Parathyroid adenoma (tissue), 2 donors: ENCODE data around the gene SEMA4A.

ENCODE experiments used
- H2AFZ ChIP-seq: fragments of 300-600 bp; sonication (generic); one replicate; pipeline ENCODE4 v1.7.0; 2017; ENCODE audit warnings: antibody characterized with exemption, mild to moderate bottlenecking
- H3K27ac ChIP-seq: fragments of 300-600 bp; sonication (generic); one replicate; pipeline ENCODE4 v1.7.0; 2017
- H3K27me3 ChIP-seq: fragments of 300-600 bp; sonication (generic); one replicate; pipeline ENCODE4 v1.7.0; 2017; ENCODE audit warnings: low read length; ENCODE audit not compliant: control insufficient read depth, insufficient read depth
- H3K36me3 ChIP-seq: fragments of 300-600 bp; sonication (generic); one replicate; pipeline ENCODE4 v1.7.0; 2017; ENCODE audit warnings: low read length; ENCODE audit not compliant: control insufficient read depth, insufficient read depth
- H3K4me1 ChIP-seq: fragments of 300-600 bp; sonication (generic); one replicate; pipeline ENCODE4 v1.7.0; 2017; ENCODE audit warnings: control low read depth
- H3K4me2 ChIP-seq: fragments of 300-600 bp; sonication (generic); one replicate; pipeline ENCODE4 v1.7.0; 2017; ENCODE audit warnings: low read length
- H3K4me3 ChIP-seq: fragments of 300-600 bp; sonication (generic); one replicate; pipeline ENCODE4 v1.7.0; 2017; ENCODE audit warnings: low read depth, low read length
- H3K79me2 ChIP-seq: fragments of 300-600 bp; sonication (generic); one replicate; pipeline ENCODE4 v1.7.0; 2017; ENCODE audit warnings: control low read depth
- H3K9ac ChIP-seq: fragments of 300-600 bp; sonication (generic); one replicate; pipeline ENCODE4 v1.7.0; 2017; ENCODE audit warnings: mild to moderate bottlenecking
- H3K9me3 ChIP-seq: fragments of 300-600 bp; sonication (generic); one replicate; pipeline ENCODE4 v1.7.0; 2017; ENCODE audit warnings: low read length; ENCODE audit not compliant: control insufficient read depth
- TF ChIP-seq, protein P1 (sequence below): fragments of 300-600 bp; sonication (generic); IDR thresholded peaks from one replicate; pipeline ENCODE4 v1.7.0; 2017; ENCODE audit warnings: antibody characterized with exemption, mild to moderate bottlenecking
- donor health status: primary hyperparathyroidism.

Gene SEMA4A

GRCh38 chr1:156164125-156164831, 10.9 kb downstream of the SEMA4A start:
- H3K4me2 ChIP-seq = no peak overlapping the region
- TF ChIP-seq, protein P1, sequence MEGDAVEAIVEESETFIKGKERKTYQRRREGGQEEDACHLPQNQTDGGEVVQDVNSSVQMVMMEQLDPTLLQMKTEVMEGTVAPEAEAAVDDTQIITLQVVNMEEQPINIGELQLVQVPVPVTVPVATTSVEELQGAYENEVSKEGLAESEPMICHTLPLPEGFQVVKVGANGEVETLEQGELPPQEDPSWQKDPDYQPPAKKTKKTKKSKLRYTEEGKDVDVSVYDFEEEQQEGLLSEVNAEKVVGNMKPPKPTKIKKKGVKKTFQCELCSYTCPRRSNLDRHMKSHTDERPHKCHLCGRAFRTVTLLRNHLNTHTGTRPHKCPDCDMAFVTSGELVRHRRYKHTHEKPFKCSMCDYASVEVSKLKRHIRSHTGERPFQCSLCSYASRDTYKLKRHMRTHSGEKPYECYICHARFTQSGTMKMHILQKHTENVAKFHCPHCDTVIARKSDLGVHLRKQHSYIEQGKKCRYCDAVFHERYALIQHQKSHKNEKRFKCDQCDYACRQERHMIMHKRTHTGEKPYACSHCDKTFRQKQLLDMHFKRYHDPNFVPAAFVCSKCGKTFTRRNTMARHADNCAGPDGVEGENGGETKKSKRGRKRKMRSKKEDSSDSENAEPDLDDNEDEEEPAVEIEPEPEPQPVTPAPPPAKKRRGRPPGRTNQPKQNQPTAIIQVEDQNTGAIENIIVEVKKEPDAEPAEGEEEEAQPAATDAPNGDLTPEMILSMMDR = no peak
- no peak overlapping the region for H2AFZ ChIP-seq
- H3K36me3 ChIP-seq = no peaks in the 10 kb centered on the region
- no peak overlapping the region for H3K9ac ChIP-seq
- H3K27me3 ChIP-seq = no peaks in the 10 kb centered on the region
- no peak overlapping the region for H3K4me3 ChIP-seq
- no peak overlapping the region for H3K27ac ChIP-seq
- no peaks in the 10 kb centered on the region for H3K79me2 ChIP-seq
- H3K9me3 ChIP-seq = no peaks in the 10 kb centered on the region
- peaks cover 4% of the 10 kb centered on the region for H3K4me1 ChIP-seq

DNA sequence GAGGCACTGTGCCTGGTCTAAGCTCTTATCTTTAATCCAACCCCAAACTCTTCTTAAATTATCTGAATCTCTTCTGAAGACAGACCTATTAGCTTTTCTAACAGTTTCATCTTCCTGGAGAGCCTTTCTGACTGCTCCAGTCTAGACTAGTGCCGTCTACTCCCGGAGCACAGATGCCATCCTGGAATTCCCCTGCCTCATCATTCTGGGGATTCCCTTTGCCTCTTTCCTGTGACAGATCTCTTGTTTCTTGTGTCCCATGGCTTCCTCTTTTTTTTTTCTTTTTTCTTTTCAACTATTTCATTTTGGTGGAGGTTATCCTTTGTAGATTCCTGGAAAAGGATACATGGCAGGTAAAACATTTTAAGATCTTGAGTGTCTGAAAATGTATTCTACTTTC, 11.7 kb downstream of the SEMA4A start:
- Histone ChIP-seq H3K27me3 (no peaks in the 10 kb centered on the region), H3K9me3 (no peaks in the 10 kb centered on the region), H2AFZ (no peak overlapping the region), H3K4me1 (peaks cover 4% of the 10 kb centered on the region), H3K79me2 (no peaks in the 10 kb centered on the region), H3K9ac (no peak overlapping the region), H3K4me2 (no peak overlapping the region), H3K4me3 (no peak overlapping the region), H3K27ac (no peak overlapping the region), H3K36me3 (no peaks in the 10 kb centered on the region)
- TF ChIP-seq, protein P1 = no peak

- Histone ChIP-seq H3K79me2 (no peaks in the 10 kb centered on the region), H2AFZ (no peak overlapping the region), H3K27ac (no peak overlapping the region), H3K9ac (no peak overlapping the region), H3K4me1 (no peaks in the 10 kb centered on the region), H3K4me3 (no peak overlapping the region), H3K27me3 (no peaks in the 10 kb centered on the region), H3K4me2 (no peak overlapping the region), H3K9me3 (no peaks in the 10 kb centered on the region), H3K36me3 (no peaks in the 10 kb centered on the region)
- TF ChIP-seq, protein P1 = no peak
Measured at GRCh38 chr1:156167536-156167935, 14.2 kb downstream of the SEMA4A start.

GRCh38 chr1:156172696-156173470, 19.5 kb downstream of the SEMA4A start:
- no peak overlapping the region for H3K9ac ChIP-seq
- H3K4me2 ChIP-seq = no peak overlapping the region
- H2AFZ ChIP-seq = no peak overlapping the region
- TF ChIP-seq, protein P1 = no peak
- H3K27me3 ChIP-seq = no peaks in the 10 kb centered on the region
- H3K4me3 ChIP-seq = no peak overlapping the region
- H3K36me3 ChIP-seq = no peaks in the 10 kb centered on the region
- H3K4me1 ChIP-seq = no peaks in the 10 kb centered on the region
- no peaks in the 10 kb centered on the region for H3K79me2 ChIP-seq
- H3K27ac ChIP-seq = no peak overlapping the region
- no peaks in the 10 kb centered on the region for H3K9me3 ChIP-seq
